G401 (cell line): ENCODE data around the gene PCDHGA12. TPM values are rescaled to one million over a fixed set of nuclear protein-coding genes. Genes with fewer than 3 reads are reported as not detected.
"Not testable (repeated sequence)": the region's sequence is repeated elsewhere in the genome, so short reads cannot be mapped to it uniquely, and the experiment has no call there.

Experiments
- DNase-seq: peaks from one replicate; pipeline ENCODE4 v3.0.0-alpha.2; 2015; ENCODE audit warnings: low spot score
- in situ Hi-C: cut with HindIII; loops from 2 replicates; pipeline ENCODE4 v1.10.0; 2016; ENCODE audit warnings: low sequenced_read_pairs, mixed read lengths
- total RNA-seq: library from RNA; depleted of rRNA; stranded (reverse); fragments of >200 nt; shearing (Covaris generic); gene quantifications from 2 replicates; pipeline ENCODE4 v1.2.3, GENCODE V29; 2014; rRNA removed

The PCDHGA12 gene
- total RNA-seq, 1 experiment from 2014 or later: not detected

DNA sequence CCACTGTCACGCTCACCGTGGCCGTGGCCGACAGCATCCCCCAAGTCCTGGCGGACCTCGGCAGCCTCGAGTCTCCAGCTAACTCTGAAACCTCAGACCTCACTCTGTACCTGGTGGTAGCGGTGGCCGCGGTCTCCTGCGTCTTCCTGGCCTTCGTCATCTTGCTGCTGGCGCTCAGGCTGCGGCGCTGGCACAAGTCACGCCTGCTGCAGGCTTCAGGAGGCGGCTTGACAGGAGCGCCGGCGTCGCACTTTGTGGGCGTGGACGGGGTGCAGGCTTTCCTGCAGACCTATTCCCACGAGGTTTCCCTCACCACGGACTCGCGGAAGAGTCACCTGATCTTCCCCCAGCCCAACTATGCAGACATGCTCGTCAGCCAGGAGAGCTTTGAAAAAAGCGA is 2.4 kb downstream of the PCDHGA12 start:
- in situ Hi-C loops, DNase-seq: not testable (repeated sequence)

DNA sequence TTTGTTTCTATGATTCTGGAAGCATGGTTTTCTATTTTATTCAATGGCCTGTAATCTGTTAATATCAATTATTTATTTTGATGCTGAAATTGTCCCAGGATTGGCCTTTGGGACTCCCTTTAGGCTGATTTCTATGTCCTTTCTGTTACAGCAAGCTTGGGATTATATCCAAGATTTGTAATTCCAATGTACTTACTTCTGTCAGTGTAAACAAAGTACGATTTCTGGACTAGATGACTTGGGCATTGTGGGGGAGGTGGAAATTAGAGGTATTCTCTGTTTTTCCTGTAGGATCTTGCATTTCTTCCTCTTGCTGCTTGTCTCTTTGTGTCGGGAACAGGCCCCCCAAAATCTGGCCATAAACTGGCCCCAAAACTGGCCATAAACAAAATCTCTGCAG is 3.7 kb downstream of the PCDHGA12 start:
- in situ Hi-C loops: no loop called here

DNA sequence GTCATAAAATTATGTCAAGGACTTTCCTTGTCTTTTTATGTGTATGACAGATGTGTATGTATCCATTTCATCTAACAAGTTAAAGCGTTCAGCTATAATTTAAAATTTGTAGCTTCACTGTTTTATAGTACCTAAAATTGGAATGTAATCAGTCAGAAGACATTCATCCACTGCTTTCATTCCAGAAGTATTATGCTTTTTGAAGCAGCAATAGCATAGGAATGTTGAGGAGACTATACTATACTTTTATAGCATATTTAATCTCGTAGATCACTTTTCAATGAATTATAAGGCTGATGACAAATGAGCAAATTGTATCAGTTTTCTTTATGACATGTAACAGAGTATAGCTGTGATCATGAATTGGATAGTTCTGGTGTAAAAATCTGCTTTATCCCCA is 6.9 kb downstream of the PCDHGA12 start:
- no peak for DNase-seq
- in situ Hi-C loops: no loop called here

More for the DNA sequence above, 3.7 kb downstream of the PCDHGA12 start:
- DNase-seq: no peak

DNA sequence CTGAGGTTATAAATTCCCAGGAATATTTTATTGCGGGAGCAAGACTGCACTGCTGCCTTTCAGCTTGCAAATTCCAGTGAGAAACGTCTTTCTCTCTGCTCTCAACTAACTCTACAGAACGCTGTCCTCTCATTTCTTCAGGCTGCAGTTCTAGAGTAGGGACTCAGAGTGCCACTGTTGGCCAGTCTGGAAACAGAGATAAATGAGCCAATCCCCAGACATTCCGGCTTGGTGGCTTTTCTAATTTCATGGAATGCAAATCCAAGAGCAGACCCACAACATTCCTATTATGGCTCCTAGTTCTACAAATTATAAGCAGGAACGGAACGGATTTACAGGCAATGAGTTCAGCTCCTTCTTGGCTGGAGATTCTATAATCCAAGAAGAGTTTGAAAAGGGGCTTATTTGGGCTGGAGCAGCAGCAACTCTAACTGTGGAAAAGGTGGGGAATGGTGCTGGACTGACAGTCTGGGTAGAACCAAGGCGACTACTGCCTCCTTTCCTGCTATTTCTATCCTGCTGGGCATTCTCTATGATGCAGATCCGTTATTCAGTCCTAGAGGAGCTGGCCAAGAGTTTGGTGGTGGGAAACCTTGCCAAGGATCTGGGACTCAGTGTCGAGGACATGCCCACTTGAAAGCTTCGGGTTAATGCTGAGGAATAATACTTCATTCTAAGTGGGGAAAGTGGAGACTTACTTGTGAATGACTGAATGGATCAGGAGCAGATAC is 9.3 kb downstream of the PCDHGA12 start:
- DNase-seq: peak; percentile 2
- in situ Hi-C loops: no loop called here

DNA sequence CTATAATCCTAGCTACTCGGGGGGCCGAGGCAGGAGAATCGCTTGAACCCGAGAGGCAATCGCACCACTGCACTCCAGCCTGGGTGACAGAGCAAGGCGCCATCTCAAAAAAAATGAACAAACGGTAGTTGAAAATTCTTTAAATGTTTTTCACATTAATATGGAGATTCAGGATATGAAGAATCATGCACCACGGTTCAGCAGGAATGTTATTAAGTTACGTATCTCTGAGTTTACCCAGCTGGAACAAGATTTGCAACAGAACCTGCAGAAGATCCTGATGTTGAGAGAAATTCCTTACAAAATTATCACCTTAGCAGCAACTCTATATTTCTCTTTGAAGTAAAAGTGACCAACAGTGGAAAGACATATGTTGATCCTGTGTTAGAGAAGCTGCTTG is 10.0 kb downstream of the PCDHGA12 start:
- DNase-seq: no peak
- in situ Hi-C loops: no loop called here

DNA sequence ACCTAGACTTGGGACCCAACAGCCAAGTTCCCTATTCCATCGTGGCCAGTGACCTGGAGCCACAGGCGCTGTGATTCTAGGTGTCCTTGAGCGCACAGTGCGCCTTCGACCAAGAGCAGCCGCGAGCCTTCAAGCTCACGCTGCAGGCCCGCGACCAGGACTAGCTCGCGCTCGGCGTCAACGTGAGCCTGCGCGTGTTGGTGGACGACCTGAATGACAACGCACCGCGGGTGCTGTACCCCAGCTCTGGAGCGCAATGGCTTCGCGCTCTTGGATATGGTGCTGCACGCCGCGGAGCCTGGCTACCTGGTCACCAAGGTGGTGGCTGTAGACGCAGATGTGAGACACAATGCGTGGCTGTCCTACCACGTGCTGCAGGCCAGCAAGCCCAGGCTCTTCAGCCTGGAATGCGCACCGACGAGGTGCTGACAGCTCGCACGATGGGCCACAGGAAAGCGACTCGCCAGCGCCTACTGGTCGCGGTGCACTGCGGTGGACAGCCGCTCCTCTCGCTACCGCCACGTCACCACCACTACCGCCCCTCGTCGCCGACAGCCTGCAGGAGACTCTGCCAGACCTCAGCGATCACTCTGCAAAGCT is 11.4 kb downstream of the PCDHGA12 start:
- in situ Hi-C loops: no loop called here
- DNase-seq: no peak

DNA sequence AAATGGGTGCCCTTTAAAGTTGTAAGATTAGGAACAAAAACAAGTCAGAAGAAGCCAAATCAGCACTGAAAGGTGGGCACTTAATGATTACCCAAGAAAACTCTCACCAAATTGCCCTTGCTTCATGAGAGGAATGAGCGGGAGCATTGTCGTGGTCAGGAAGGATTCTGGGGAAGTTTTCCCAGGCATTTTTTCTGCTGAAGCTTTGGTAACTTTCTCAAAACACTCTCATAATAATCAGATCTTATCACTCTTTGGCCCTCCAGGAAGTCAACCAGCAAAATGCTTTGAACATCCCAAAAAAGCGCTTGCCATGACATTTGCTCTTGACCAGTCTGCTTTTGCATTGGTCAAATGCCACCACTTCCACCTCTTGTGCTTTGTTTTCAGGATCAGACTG is 35.0 kb downstream of the PCDHGA12 start:
- DNase-seq: no peak
- in situ Hi-C loops: no loop called here

DNA sequence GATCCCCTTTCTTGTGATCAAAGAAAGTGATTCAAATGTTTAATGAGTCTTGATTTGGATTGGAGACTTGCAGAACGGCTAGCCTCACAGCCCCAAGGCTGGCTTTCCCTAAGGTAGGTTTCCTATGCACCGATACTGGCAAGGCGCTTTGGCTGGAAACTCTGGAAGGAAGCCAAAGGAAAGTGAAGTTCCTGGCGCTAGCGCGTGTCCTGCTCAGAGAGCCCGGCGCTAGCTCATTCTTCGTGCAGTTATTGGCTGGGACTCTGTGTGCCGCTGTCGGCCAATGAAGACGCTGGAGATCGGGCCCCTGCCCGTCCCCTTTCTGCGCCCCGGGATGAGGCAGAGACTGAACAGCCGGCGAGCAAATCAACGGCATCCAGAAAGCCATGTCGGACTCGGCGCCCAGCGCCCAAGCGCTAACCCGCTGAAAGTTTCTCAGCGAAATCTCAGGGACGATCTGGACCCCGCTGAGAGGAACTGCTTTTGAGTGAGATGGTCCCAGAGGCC is 45.4 kb downstream of the PCDHGA12 start, which contains the start of gene PCDHGC3:
Gene PCDHGC3 (plus strand): TSS at position 342 of the 507 bp plus-strand sequence. CDS start 151 bp downstream, at position 493.
- in situ Hi-C loops: no loop called here
- peak; percentile 97 for DNase-seq

DNA sequence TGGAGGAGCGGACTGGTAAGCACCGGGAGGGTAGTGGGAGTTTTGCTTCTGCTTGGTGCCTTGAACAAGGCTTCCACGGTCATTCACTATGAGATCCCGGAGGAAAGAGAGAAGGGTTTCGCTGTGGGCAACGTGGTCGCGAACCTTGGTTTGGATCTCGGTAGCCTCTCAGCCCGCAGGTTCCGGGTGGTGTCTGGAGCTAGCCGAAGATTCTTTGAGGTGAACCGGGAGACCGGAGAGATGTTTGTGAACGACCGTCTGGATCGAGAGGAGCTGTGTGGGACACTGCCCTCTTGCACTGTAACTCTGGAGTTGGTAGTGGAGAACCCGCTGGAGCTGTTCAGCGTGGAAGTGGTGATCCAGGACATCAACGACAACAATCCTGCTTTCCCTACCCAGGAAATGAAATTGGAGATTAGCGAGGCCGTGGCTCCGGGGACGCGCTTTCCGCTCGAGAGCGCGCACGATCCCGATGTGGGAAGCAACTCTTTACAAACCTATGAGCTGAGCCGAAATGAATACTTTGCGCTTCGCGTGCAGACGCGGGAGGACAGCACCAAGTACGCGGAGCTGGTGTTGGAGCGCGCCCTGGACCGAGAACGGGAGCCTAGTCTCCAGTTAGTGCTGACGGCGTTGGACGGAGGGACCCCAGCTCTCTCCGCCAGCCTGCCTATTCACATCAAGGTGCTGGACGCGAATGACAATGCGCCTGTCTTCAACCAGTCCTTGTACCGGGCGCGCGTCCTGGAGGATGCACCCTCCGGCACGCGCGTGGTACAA is 46.0 kb downstream of the PCDHGA12 start:
- DNase-seq: peak; percentile 78
- in situ Hi-C loops: no loop called here

DNA sequence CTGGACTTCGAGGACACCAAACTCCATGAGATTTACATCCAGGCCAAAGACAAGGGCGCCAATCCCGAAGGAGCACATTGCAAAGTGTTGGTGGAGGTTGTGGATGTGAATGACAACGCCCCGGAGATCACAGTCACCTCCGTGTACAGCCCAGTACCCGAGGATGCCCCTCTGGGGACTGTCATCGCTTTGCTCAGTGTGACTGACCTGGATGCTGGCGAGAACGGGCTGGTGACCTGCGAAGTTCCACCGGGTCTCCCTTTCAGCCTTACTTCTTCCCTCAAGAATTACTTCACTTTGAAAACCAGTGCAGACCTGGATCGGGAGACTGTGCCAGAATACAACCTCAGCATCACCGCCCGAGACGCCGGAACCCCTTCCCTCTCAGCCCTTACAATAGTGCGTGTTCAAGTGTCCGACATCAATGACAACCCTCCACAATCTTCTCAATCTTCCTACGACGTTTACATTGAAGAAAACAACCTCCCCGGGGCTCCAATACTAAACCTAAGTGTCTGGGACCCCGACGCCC is 46.8 kb downstream of the PCDHGA12 start:
- in situ Hi-C loops: no loop called here
- no peak for DNase-seq

DNA sequence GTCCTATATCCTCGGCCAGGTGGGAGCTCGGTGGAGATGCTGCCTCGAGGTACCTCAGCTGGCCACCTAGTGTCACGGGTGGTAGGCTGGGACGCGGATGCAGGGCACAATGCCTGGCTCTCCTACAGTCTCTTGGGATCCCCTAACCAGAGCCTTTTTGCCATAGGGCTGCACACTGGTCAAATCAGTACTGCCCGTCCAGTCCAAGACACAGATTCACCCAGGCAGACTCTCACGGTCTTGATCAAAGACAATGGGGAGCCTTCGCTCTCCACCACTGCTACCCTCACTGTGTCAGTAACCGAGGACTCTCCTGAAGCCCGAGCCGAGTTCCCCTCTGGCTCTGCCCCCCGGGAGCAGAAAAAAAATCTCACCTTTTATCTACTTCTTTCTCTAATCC is 47.5 kb downstream of the PCDHGA12 start:
- peak; percentile 49 for DNase-seq
- in situ Hi-C loops: no loop called here

DNA sequence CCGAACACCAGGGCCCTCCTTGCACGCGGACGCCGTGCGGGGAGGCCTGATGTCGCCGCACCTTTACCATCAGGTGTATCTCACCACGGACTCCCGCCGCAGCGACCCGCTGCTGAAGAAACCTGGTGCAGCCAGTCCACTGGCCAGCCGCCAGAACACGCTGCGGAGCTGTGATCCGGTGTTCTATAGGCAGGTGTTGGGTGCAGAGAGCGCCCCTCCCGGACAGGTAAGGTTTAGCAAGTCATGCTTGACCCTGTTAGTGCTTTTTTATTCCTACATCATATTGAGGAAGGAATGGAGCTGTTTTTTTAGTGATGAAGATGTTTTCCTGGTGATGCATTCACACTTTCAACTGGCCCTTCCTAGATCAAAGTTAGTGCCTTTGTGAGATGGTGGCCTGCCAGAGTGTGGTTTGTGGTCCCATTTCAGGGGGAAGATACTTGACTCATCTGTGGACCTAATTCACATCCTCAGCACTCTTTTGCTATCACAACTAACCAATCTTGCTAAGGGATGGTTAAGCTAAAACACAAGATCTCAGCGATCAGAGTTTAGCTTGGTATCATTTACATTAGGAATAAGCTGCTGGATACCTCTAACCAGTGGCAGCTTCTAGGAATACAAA is 48.1 kb downstream of the PCDHGA12 start:
- peak; percentile 70 for DNase-seq
- in situ Hi-C loops: no loop called here

DNA sequence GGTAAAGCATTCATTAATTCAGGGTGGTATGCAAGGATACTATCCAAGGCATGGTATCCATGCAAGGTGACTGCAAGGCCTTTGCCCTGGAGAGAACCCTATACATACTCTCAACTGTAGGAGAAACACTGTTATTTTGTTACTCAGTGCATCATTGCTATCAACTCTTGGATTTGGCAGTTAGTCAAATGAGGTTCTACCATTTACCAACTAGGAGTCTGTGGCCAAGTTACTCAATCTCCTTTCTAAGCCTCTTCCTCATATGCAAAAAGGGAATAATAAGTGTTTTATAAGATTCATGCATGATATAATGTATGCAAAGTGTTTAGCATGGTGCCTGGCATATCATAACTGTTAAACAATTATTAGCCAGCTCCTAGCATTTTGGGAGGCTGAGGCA is 49.5 kb downstream of the PCDHGA12 start:
- DNase-seq: no peak

More for the DNA sequence above, 49.5 kb downstream of the PCDHGA12 start:
- in situ Hi-C loops: no loop called here

Other genes starting within 250 kb of the PCDHGA12 start
- 0.25 and 1.3 TPM in 2 replicates for gene PCDHB16, start 248.1 kb upstream of the PCDHGA12 start, total RNA-seq
- 0.18 and 7.3 TPM in 2 replicates for gene PCDHB9, start 243.3 kb upstream of the PCDHGA12 start, total RNA-seq
- gene PCDHB10, start 238.2 kb upstream of the PCDHGA12 start, total RNA-seq: 0.44 TPM in 1 of 2 replicates, not detected in the other
- gene PCDHB11, start 230.9 kb upstream of the PCDHGA12 start, total RNA-seq: 0.10 and 1.4 TPM in 2 replicates
- gene PCDHB12, start 221.8 kb upstream of the PCDHGA12 start, total RNA-seq: not detected in 2 replicates
- not detected in 2 replicates for gene PCDHB13, start 216.6 kb upstream of the PCDHGA12 start, total RNA-seq
- 0.27 and 0.55 TPM in 2 replicates for gene PCDHB14, start 207.2 kb upstream of the PCDHGA12 start, total RNA-seq
- not detected in 2 replicates for gene PCDHB15, start 185.1 kb upstream of the PCDHGA12 start, total RNA-seq
- not detected in 2 replicates for gene SLC25A2, start 126.5 kb upstream of the PCDHGA12 start, total RNA-seq
- 131 and 164 TPM in 2 replicates for gene TAF7, start 109.7 kb upstream of the PCDHGA12 start, total RNA-seq
- gene PCDHGA1, start 100.0 kb upstream of the PCDHGA12 start, total RNA-seq: not detected in 2 replicates
- not detected in 2 replicates for gene PCDHGA2, start 91.7 kb upstream of the PCDHGA12 start, total RNA-seq
- gene PCDHGA3, start 86.7 kb upstream of the PCDHGA12 start, total RNA-seq: not detected in 2 replicates
- not detected in 2 replicates for gene PCDHGB1, start 80.4 kb upstream of the PCDHGA12 start, total RNA-seq
- 0.06 TPM in 1 of 2 replicates, not detected in the other for gene PCDHGA4, start 75.5 kb upstream of the PCDHGA12 start, total RNA-seq
- gene PCDHGB2, start 70.5 kb upstream of the PCDHGA12 start, total RNA-seq: 0.18 TPM in 1 of 2 replicates, not detected in the other
- 0.24 TPM in 1 of 2 replicates, not detected in the other for gene PCDHGA5, start 66.3 kb upstream of the PCDHGA12 start, total RNA-seq
- not detected in 2 replicates for gene PCDHGB3, start 60.3 kb upstream of the PCDHGA12 start, total RNA-seq
- gene PCDHGA6, start 56.6 kb upstream of the PCDHGA12 start, total RNA-seq: 0.92 TPM in 1 of 2 replicates, not detected in the other
- not detected in 2 replicates for gene PCDHGA7, start 47.8 kb upstream of the PCDHGA12 start, total RNA-seq
- gene PCDHGB4, start 42.8 kb upstream of the PCDHGA12 start, total RNA-seq: not detected in 2 replicates
- gene PCDHGA8, start 37.9 kb upstream of the PCDHGA12 start, total RNA-seq: not detected in 2 replicates
- gene PCDHGB5, start 32.6 kb upstream of the PCDHGA12 start, total RNA-seq: not detected in 2 replicates
- gene PCDHGA9, start 27.7 kb upstream of the PCDHGA12 start, total RNA-seq: not detected in 2 replicates
- gene PCDHGB6, start 22.5 kb upstream of the PCDHGA12 start, total RNA-seq: not detected in 2 replicates
- gene PCDHGA10, start 17.5 kb upstream of the PCDHGA12 start, total RNA-seq: 0.31 and 0.71 TPM in 2 replicates
- gene PCDHGB7, start 12.8 kb upstream of the PCDHGA12 start, total RNA-seq: 0.68 TPM in 1 of 2 replicates, not detected in the other
- gene PCDHGA11, start 9.5 kb upstream of the PCDHGA12 start, total RNA-seq: not detected in 2 replicates
- 1.0 and 7.7 TPM in 2 replicates for gene PCDHGC3, start 45.5 kb downstream of the PCDHGA12 start, total RNA-seq
- not detected in 2 replicates for gene PCDHGC4, start 54.5 kb downstream of the PCDHGA12 start, total RNA-seq
- 0.14 and 0.18 TPM in 2 replicates for gene PCDHGC5, start 58.6 kb downstream of the PCDHGA12 start, total RNA-seq
- 23.5 and 34.0 TPM in 2 replicates for gene DIAPH1, start 188.5 kb downstream of the PCDHGA12 start, total RNA-seq
- 105 and 117 TPM in 2 replicates for gene HDAC3, start 206.3 kb downstream of the PCDHGA12 start, total RNA-seq
- 9.9 and 21.2 TPM in 2 replicates for gene RELL2, start 206.5 kb downstream of the PCDHGA12 start, total RNA-seq
- 8.8 and 17.7 TPM in 2 replicates for gene FCHSD1, start 220.9 kb downstream of the PCDHGA12 start, total RNA-seq